ENCODE data around the gene CNTNAP2. TPM values are rescaled to one million over a fixed set of nuclear protein-coding genes. Genes with fewer than 3 reads are reported as not detected.
"Not testable (repeated sequence)": the region's sequence is repeated elsewhere in the genome, so short reads cannot be mapped to it uniquely, and the experiment has no call there.

Gene CNTNAP2
- total and polyA plus RNA-seq, 8 donors = 0.94 to 42.5 (median 38.6) TPM

DNA sequence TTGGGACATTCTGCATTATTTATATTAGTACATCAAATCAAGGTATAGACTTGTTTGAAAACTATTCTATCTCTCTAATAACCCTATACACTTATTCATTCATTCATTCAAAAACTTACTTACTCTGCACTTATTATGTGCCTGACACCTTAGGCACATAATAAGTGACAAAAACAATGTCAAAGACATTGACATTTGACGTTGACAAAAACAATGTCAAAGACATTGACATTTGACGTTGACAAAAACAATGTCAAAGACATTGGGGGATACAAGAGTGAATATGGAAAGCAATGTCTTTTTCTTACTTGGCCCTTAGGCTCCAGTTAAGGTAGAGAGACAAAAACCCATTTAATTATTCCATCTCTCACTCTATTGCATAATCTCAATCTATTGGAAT lies 116.0 kb downstream of the CNTNAP2 start:
- H3K27ac ChIP-seq = no peak overlapping the region
- no peaks in the 10 kb centered on the region for H3K27me3 ChIP-seq
- H3K9me3 ChIP-seq = peaks cover 0 to 10% of the 10 kb centered on the region in 2 donors
- TF ChIP-seq, protein P1, sequence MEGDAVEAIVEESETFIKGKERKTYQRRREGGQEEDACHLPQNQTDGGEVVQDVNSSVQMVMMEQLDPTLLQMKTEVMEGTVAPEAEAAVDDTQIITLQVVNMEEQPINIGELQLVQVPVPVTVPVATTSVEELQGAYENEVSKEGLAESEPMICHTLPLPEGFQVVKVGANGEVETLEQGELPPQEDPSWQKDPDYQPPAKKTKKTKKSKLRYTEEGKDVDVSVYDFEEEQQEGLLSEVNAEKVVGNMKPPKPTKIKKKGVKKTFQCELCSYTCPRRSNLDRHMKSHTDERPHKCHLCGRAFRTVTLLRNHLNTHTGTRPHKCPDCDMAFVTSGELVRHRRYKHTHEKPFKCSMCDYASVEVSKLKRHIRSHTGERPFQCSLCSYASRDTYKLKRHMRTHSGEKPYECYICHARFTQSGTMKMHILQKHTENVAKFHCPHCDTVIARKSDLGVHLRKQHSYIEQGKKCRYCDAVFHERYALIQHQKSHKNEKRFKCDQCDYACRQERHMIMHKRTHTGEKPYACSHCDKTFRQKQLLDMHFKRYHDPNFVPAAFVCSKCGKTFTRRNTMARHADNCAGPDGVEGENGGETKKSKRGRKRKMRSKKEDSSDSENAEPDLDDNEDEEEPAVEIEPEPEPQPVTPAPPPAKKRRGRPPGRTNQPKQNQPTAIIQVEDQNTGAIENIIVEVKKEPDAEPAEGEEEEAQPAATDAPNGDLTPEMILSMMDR (IDR thresholded peaks at IDR 0.05) = no peak
- H3K4me3 ChIP-seq = no peak overlapping the region
- DNase-seq (no peak), ATAC-seq (no peak)
- intact Hi-C loops (cut with DNase I) = no loop called here
- no peaks in the 10 kb centered on the region for H3K36me3 ChIP-seq
- no peaks in the 10 kb centered on the region for H3K4me1 ChIP-seq

DNA sequence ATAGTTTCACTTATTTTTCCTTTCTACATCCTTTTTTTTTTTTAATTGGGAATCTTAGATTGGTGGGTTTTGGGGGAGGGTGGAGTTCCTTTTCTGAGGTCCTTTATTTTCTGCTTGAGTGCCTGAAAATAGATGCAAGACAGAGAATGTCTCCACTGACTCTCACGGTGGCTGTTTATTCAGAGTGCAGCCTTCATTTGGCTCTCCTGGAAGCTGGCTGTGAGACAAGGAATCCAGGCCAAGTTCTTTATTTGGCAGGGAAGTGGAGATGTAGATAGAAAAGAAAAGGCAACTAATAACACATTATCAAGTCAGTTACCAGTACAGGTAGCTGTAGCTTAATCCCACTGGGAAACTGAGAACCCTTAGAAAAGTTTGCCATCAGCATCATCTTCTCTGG lies 118.6 kb downstream of the CNTNAP2 start:
- TF ChIP-seq, protein P1 (IDR thresholded peaks at IDR 0.05) = no peak
- no peaks in the 10 kb centered on the region for H3K4me1 ChIP-seq
- DNase-seq (peak in 1 of 4 donors; percentile 12), ATAC-seq (no peak)
- no peak overlapping the region for H3K4me3 ChIP-seq
- no peaks in the 10 kb centered on the region for H3K36me3 ChIP-seq
- H3K27ac ChIP-seq = no peak overlapping the region
- peaks cover 0 to 10% of the 10 kb centered on the region in 2 donors for H3K9me3 ChIP-seq
- intact Hi-C loops (cut with DNase I) = no loop called here
- H3K27me3 ChIP-seq = no peaks in the 10 kb centered on the region

DNA sequence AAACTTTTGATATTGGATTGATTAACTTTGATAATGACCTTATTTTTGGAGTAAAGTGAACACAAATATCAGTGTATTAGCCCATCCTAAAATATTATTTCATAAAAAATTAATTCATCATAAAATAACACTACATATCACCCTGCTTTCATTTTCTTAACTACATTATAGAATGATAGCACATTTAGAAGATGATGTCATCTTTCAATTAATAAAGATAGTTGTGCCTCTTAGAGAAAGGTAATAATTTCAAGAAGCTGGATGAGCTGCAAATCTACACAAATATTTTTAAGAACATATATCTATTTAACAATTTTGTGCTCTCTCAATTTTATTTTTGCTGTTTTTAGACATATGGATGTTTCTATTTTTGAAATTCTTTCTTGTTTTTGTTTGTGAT lies 126.1 kb downstream of the CNTNAP2 start:
- ATAC-seq (no peak), DNase-seq (no peak)
- Histone ChIP-seq H3K36me3 (no peaks in the 10 kb centered on the region), H3K9me3 (peaks cover 0 to 1% of the 10 kb centered on the region in 2 donors), H3K4me1 (no peaks in the 10 kb centered on the region), H3K4me3 (no peak overlapping the region), H3K27me3 (no peaks in the 10 kb centered on the region), H3K27ac (no peak overlapping the region)
- TF ChIP-seq, protein P1 (IDR thresholded peaks at IDR 0.05) = no peak
- intact Hi-C loops (cut with DNase I) = no loop called here

DNA sequence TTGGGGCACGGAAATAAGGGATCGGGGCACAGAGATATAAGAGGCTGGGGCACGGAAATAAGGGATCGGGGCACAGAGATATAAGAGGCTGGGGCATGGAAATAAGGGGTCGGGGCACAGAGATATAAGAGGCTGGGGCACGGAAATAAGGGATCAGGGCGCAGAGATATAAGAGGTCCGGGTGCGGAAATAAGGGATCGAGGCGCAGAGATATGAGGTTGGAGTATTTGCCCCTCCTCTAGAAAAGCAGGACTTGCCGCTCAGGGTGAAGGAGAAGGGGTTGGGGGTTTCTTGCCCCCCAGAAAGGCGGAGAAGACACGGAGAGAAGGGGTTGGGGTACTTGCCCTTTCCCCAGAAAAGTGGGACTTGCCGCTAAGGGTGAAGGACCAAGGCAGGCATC lies 131.4 kb downstream of the CNTNAP2 start:
- H3K27me3 ChIP-seq = peaks cover 0 to 11% of the 10 kb centered on the region in 2 donors
- H3K36me3 ChIP-seq; H3K4me1 ChIP-seq; DNase-seq; H3K4me3 ChIP-seq; H3K9me3 ChIP-seq; intact Hi-C loops (cut with DNase I); H3K27ac ChIP-seq; ATAC-seq: not testable (repeated sequence)

DNA sequence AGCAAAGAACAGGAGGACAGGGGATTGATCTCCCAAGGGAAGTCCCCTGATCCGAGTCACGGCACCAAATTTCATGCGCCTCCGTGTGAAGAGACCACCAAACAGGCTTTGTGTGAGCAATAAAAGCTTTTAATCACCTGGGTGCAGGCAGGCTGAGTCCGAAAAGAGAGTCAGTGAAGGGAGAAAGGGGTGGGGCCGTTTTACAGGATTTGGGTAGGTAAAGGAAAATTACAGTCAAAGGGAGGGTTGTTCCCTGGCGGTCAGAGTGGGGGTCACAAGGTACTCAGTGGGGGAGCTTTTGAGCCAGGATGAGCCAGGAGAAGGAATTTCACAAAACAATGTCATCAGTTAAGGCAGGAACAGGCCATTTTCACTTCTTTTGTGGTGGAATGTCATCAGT lies 132.1 kb downstream of the CNTNAP2 start:
- H3K4me3 ChIP-seq; intact Hi-C loops (cut with DNase I); DNase-seq; H3K4me1 ChIP-seq; H3K27ac ChIP-seq; H3K36me3 ChIP-seq; H3K9me3 ChIP-seq; ATAC-seq: not testable (repeated sequence)
- peaks cover 0 to 11% of the 10 kb centered on the region in 2 donors for H3K27me3 ChIP-seq

DNA sequence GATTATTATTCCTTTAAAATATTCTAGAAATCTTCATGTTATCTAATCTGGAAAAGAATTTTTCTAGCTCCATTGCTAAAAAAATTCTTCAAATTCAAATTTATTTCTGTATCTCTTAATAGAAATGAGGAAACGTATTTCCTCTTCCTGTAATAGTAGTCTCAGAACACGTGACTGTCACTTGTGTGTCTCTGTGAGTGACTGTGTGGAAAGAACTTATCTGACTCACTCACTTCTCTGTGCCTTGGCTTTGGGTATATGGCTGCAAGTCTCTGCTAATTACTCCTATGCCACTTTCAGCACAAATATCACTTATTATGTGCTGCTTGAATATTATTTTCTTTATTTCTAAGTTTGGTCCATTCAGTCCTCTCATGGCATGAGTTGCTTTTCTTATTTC lies 132.7 kb downstream of the CNTNAP2 start:
- ATAC-seq (no peak), DNase-seq (no peak)
- TF ChIP-seq, protein P1 (IDR thresholded peaks at IDR 0.05) = no peak
- no peak overlapping the region for H3K27ac ChIP-seq
- H3K9me3 ChIP-seq = peaks cover 0 to 4% of the 10 kb centered on the region in 2 donors
- intact Hi-C loops (cut with DNase I) = no loop called here
- peaks cover 0 to 11% of the 10 kb centered on the region in 2 donors for H3K27me3 ChIP-seq
- H3K36me3 ChIP-seq = no peaks in the 10 kb centered on the region
- H3K4me1 ChIP-seq = no peaks in the 10 kb centered on the region
- H3K4me3 ChIP-seq = no peak overlapping the region

All from left lung (tissue), 10 donors.